ENCODE results near the gene CTPS2. TPM values are rescaled to one million over a fixed set of nuclear protein-coding genes. Genes with fewer than 3 reads are reported as not detected.
"Not testable (repeated sequence)": the region's sequence is repeated elsewhere in the genome, so short reads cannot be mapped to it uniquely, and the experiment has no call there.

The CTPS2 gene
- polyA plus RNA-seq, 4 donors = 31.1 to 44.3 (median 38.3) TPM

GRCh38 chrX:16575388-16575787, 137.1 kb downstream of the CTPS2 start:
- not testable (repeated sequence) for DNase-seq (ENCODE audit: low read depth in 4 of 4, low spot score in 3 of 4)

DNA sequence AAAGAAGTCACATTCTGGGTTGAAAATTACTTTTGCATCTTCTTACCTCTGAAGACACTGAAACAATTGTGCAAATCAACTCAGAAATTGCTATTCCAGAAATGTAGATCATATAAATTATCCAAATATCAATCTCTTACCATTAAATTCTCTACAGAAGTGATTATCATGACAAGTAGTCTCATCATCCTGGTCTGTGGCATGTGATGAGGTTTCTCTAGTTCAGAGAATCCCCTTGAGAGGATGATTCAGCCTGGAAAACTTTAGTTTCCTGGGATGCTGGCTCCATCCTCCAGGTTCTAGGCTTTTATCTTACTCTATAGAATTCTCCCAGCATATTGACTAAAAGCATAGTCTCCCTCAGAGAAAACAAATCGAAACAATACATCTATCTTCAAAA, 138.7 kb downstream of the CTPS2 start:
- no peak for DNase-seq (ENCODE audit: low read depth in 4 of 4, low spot score in 3 of 4)

DNA sequence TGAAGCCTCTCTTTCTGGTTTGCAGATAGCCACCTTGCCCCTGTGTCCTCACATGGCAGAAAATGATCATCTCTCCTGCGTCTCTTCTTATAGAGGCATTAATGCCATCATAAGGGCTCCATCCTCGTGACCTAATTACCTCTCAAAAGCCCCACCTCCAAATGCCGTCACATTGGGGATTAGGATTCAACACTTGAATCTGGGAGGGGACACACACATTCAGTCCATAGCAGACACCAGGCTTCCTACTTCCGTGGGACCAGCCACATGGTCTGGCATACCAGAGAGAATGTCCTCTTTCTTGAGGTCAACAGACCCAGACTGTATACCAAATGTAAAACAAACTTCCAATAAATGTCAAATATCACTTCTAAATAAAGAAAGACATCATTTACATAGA, 144.8 kb downstream of the CTPS2 start:
- DNase-seq (ENCODE audit: low read depth in 4 of 4, low spot score in 3 of 4) = no peak

GRCh38 chrX:16566571-16566970, 145.9 kb downstream of the CTPS2 start:
- no peak for DNase-seq (ENCODE audit: low read depth in 4 of 4, low spot score in 3 of 4)

DNA sequence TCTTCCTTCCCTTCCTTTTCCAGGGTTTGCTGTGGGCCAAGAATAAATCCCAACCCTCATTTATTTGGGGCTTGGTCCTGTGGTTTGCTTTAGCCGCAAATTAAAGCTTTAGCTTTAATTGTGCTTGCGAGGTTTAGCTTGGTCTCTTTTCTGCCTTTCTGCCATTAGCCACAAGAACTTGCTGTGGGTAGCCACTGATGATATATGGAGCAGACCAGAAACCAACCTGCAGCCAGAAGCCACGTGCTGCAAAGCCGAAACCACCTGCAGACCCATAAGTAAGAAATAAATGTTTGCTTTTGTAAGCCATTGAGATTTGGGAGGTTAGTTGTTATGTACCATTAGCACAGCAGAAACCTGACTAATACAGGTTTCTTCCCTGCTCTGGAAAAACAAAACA, 152.3 kb downstream of the CTPS2 start:
- no peak for DNase-seq (ENCODE audit: low read depth in 4 of 4, low spot score in 3 of 4)

GRCh38 chrX:16559206-16559619, 153.3 kb downstream of the CTPS2 start:
- no peak for DNase-seq (ENCODE audit: low read depth in 4 of 4, low spot score in 3 of 4)

- DNase-seq (ENCODE audit: low read depth in 4 of 4, low spot score in 3 of 4) = no peak
Measured at GRCh38 chrX:16558489-16558888, 154.0 kb downstream of the CTPS2 start.

GRCh38 chrX:16552546-16552945, 159.9 kb downstream of the CTPS2 start:
- DNase-seq (ENCODE audit: low read depth in 4 of 4, low spot score in 3 of 4) = no peak

GRCh38 chrX:16547644-16548043, 164.8 kb downstream of the CTPS2 start:
- no peak for DNase-seq (ENCODE audit: low read depth in 4 of 4, low spot score in 3 of 4)

DNA sequence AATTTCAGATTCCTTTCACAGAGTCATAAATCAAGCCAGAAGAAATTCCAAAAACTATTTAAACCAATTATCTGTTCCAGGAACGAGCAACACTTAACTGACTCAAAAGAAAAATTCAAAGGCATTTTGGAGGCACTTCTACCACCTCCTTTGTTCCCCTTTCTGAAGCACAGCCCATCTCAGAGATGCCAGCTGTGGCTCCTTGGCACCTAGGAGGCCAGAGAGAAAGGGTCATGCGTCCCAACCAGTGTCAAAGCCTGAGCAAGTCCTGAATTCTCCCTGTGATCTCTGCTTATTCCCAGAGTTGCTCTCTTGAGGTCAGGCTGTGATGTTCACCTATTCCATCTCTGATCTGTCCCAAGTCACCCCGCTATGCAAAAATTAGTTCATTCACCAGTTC, 167.5 kb downstream of the CTPS2 start:
- DNase-seq (ENCODE audit: low read depth in 4 of 4, low spot score in 3 of 4) = no peak

Other genes starting within 250 kb of the CTPS2 start
- gene S100G, start 62.5 kb downstream of the CTPS2 start, polyA plus RNA-seq (ENCODE audit: insufficient read length in 4 of 4) = not detected
- gene SYAP1, start 6.9 kb upstream of the CTPS2 start, polyA plus RNA-seq (ENCODE audit: insufficient read length in 4 of 4) = 10 to 100 TPM; 18.5 to 35.3 (median 32.2) TPM
- 10 to 100 TPM; 13.9 to 17.7 (median 16.5) TPM for gene TXLNG, start 73.8 kb upstream of the CTPS2 start, polyA plus RNA-seq (ENCODE audit: insufficient read length in 4 of 4)
- 100 to 1,000 TPM; 216 to 235 (median 225) TPM for gene RBBP7, start 157.7 kb upstream of the CTPS2 start, polyA plus RNA-seq (ENCODE audit: insufficient read length in 4 of 4)
- gene REPS2, start 234.0 kb upstream of the CTPS2 start, polyA plus RNA-seq (ENCODE audit: insufficient read length in 4 of 4) = 10 to 100 TPM; 11.2 to 20.7 (median 14.1) TPM

Data from left renal pelvis (tissue), 4 donors.